GM21515 (cell line): Measurements from ENCODE around the gene RSPH9.
"Not testable (repeated sequence)": the region's sequence is repeated elsewhere in the genome, so short reads cannot be mapped to it uniquely, and the experiment has no call there.

ENCODE experiments used
- ATAC-seq: cut with Tn5 transposase; IDR thresholded peaks from one replicate; pipeline ENCODE4 v1.9.1; 2021; ENCODE audit not compliant: unreplicated experiment

The RSPH9 gene

DNA sequence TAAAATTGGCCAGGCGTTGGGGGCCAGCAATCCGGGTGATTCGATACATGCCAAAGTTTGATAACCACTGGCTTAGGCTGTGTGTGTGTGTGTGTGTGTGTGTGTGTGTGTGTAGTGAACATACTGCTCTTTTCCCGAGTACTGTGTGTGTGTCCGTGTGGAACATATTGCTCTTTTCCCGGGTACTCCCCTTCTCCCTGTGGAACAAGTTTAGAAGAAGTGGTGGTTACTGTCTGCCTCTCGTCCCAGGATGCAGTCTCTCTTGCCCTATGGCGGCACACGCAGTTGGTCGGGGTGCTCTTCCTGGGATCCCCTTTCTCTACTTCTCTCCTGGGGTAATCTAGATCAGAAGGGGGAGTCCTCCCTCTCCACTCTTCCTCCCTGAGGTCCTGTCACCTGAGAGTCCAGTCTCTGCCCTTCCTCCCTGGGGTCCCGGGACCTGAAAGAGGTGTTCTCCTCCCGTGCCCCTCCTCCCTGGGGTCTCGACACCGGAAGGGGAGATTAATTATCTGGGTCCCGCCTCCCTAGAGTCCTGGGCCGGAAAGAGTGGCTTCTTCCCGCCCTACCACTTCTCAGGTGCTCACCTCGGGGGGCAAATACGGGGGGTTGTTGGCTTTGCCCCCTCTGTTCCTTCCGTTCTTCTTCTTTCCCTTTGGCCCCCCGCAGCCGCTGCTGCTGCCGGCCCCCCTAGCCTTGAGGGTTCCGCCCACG is 16.3 kb upstream of the RSPH9 start:
- ATAC-seq = peak; percentile 13

DNA sequence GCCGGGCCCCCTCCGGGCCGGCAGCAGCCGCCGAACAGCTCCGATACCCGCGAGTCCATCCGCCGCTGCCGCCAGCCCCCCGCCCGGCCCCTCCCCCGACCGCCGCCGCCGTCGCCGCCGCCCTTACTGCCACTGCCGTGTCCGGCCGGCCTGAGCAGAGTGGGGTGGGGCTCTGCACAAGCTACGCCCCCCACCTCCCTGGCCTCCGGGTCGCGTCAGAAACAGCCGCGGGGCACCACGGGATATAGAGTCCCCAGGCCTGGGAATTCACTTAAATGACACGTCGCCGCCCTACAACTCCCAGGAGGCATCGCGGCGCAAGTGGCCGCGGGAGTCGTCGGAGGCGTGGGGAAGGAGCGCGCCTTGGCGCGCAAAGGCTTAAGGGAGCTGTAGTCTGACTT is 15.7 kb upstream of the RSPH9 start, which contains the start of gene GTPBP2:
TSS of gene GTPBP2 (minus strand) at position 161 of the 401 bp plus-strand sequence. CDS start at position 59, 102 bp downstream.
- peak; percentile 76 for ATAC-seq

DNA sequence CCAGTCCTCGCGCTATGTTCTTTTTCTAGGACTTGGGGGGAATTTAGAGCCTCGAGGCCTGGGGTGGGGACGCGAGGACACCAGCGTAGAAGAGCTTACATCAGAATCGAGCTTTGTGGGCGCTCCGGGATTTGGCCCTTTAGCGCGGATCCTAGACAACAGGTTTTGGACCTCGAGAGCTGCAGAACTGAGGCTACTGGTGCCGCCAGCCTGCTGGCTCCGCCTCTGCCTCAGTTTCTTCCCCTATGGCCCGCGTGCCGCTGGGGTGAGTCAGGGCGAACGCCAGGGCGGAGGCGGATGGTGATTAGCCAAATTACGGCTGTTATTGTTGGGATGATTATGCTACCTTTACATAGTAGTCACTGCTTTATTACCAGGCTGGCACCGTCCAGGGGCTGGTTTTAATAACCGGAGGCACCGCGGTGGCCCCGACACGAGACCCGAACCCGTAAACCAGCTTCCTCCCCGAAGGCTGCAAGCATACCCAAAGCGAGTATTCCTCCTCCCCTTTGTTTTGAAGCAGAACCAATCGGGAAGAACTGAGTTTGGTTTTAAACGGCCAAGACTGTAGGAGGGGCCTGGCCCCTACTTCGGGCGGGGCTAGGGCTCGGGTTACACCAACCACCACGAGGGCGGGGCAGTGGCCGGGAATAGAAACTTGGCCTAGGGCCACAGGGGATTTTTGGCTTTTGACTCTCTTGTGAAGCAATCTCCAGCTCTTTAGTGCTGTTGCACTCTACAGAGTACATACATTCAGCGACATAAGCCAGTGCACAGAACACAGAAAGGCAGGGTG is 15.1 kb upstream of the RSPH9 start:
- peak; percentile 70 for ATAC-seq

DNA sequence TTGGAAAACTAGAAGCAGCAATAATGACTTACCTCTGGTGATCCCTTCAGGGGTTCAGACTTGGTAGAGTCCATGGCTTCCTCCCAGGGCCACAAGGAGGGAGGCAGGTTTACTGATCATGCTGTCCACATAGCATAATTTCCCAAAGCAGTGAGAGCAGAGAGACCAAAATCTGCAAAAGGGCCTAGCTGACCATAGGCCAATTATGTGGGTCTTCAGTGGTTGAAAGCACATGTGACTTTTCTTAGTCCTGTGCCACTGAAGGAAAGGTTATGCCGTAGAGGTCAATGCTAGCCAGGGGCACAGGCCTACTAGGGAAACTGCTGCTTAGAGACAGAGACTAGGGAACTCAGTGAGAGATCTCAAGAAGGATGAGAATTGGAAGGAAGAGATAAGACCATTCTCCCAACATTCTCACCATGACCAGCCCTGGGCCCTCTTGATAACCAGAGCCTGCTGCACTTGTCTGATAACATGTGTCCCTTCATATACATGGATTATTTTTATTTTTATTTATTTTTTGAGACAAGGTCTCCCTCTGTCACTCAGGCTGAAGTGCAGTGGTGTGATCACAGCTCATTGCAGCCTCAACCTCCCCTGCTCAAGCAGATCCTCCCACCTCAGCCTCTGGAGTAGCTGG is 13.7 kb upstream of the RSPH9 start:
- ATAC-seq = no peak

- not testable (repeated sequence) for ATAC-seq
Observed at GRCh38 chr6:43633002-43633401, 11.8 kb upstream of the RSPH9 start.

- ATAC-seq = no peak
Observed at GRCh38 chr6:43634702-43635303, 10.0 kb upstream of the RSPH9 start.

- ATAC-seq = peak; percentile 84
Observed at GRCh38 chr6:43635387-43636307, 9.2 kb upstream of the RSPH9 start, which contains the start of gene MAD2L1BP. Gene MAD2L1BP (plus strand): TSS chr6:43635840. CDS start chr6:43635876, 36 bp downstream.

DNA sequence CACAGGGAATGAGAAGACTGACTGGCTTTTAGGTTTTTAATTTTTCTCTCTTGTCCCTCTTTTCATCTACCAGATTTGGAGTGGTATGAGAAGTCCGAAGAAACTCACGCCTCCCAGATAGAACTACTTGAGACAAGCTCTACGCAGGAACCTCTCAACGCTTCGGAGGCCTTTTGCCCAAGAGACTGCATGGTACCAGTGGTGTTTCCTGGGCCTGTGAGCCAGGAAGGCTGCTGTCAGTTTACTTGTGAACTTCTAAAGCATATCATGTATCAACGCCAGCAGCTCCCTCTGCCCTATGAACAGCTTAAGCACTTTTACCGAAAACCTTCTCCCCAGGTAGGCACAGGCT is 8.6 kb upstream of the RSPH9 start:
- ATAC-seq = peak; percentile 9

GRCh38 chr6:43639984-43640800 is 4.6 kb upstream of the RSPH9 start:
- no peak for ATAC-seq

- ATAC-seq = no peak
Observed at GRCh38 chr6:43645613-43645964, 753 bp downstream of the RSPH9 start.

DNA sequence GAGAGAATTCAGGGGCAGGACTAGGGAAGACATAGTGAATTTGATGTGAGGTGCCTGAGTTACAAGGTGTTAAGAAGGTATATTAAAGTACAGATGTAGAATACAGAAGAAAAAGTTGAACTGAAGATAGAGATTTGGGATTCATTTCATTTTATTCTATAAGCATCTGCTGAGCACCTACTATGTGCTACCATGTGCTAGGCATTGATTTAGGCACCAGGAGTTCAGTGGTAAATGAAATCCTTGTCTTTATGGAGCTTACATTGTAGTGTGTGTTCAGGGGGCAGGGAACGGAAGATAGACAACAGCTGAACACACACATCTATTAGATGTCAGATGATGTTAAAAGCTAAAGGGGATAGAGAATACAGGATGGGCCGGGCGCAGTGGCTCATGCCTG is 2.8 kb downstream of the RSPH9 start:
- no peak for ATAC-seq

GRCh38 chr6:43648248-43648647 is 3.4 kb downstream of the RSPH9 start:
- no peak for ATAC-seq

DNA sequence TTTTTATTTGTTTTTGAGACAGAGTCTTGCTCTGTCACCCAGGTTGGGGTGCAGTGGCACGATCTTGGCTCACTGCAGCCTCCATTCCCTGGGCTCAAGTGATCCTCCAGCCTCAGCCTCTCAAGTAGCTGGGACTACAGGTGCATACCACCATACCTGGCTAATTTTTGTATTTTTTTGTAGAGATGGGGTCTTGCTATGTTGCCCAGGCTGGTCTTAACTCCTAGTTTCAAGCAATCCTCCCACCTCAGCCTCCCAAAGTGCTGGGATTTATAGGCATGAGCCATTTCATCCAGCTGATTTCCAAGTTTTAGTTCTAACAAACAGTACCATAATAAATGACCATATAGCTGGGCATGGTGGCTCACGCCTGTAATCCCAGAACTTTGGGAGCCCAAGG is 8.0 kb downstream of the RSPH9 start:
- ATAC-seq = not testable (repeated sequence)

DNA sequence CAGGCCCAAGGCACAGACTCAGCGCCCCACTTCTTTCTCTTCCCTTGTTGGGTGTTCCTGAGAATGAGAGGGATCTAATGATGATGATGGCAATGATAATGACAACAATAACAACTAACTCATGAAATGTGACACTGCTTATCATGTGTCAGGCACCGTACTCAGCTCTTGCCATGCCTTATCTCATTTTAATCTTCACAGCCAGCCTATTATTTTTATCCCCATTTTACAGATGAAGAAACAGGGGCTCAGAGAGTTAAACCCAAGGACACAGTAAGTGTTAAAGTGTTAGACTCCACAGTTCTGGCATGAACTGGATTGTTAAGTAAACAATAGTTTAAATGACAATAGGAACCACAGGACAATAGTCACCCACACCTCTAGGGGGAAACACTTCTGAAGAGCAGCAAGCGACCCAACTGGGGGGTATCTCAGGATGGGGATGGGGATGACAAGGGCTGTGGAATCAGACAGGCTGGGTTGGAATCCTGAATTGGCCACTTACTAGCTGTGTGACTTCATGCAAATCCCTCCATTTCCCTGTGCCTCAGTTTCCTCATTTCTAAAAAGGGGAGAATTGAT is 12.5 kb downstream of the RSPH9 start:
- ATAC-seq = no peak

DNA sequence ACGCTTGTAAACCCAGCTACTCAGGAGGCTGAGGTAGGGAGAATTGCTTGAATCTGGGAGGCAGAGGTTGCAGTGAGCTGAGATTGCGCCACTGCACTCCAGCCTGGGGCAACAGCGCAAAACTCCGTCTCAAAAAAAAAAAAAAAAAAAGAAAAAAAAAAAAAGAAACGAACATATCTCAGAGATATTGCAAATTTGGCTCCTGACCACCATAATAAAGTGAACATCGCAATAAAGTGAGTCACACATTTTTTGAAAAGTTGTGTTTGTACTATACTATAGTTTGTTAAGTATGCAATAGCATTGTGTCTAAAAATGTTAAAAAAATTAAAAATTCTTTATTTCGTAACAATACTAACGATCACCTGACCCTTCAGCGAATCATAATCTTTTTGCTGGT is 13.3 kb downstream of the RSPH9 start:
- ATAC-seq = no peak

- ATAC-seq = not testable (repeated sequence)
Observed at GRCh38 chr6:43662948-43663347, 18.1 kb downstream of the RSPH9 start.

DNA sequence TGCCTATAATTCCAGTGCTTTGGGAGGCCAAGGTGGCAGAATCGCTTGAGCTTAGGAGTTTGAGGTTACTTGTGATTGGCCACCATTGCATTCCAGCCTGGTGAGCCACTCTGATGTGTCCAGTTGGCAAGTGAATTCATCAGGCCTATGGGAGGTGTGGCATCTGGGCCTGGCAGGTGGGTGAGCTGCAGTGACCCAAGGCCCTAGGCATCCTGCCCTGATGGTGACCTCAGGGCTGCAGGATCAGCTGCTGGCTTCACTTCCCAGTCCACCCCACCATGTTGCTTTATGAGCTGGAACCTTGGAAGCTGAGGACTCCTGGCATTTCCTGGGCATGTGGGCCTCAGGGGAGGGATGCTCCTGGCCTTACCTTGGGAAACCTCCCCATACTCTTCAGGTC is 20.5 kb downstream of the RSPH9 start:
- ATAC-seq = no peak

- ATAC-seq = no peak
Observed at GRCh38 chr6:43666196-43666920, 21.5 kb downstream of the RSPH9 start.
